Ureter (tissue), 1 donor: ENCODE measurements around the gene MAP7. TPM values are rescaled to one million over a fixed set of nuclear protein-coding genes. Genes with fewer than 3 reads are reported as not detected.
"Not testable (repeated sequence)": the region's sequence is repeated elsewhere in the genome, so short reads cannot be mapped to it uniquely, and the experiment has no call there.

Source experiments
- DNase-seq: peaks from one replicate; pipeline ENCODE4 v3.0.0-alpha.2; 2020; ENCODE audit warnings: low spot score
- total RNA-seq: library from RNA; stranded (reverse); gene quantifications from one replicate; pipeline ENCODE4 v1.2.4, GENCODE V29; 2023
- donor health status: DM: yes; HTN: yes; CAD: no.

Gene MAP7
- total RNA-seq, 1 donor from 2014 or later, result 37.0 TPM

DNA sequence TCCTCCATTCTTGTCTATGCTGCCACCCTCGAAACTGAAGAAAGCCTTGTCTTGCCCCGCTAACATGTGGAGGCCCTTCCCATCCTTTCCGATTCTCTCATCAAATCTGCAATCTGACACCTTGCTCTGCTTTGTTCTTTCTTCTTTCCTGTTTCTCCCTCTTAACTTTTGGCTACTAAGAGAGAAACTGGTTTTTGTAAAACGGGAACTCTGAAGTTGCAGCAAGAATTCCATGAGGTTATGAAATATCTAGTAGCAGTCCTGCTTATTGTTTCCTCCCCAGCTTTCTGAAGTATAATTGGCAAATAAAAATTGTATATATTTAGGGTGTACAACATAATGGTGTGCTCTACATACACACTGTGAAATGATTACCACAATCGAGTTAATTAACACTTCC, 80.2 kb downstream of the MAP7 start:
- DNase-seq, result no peak

DNA sequence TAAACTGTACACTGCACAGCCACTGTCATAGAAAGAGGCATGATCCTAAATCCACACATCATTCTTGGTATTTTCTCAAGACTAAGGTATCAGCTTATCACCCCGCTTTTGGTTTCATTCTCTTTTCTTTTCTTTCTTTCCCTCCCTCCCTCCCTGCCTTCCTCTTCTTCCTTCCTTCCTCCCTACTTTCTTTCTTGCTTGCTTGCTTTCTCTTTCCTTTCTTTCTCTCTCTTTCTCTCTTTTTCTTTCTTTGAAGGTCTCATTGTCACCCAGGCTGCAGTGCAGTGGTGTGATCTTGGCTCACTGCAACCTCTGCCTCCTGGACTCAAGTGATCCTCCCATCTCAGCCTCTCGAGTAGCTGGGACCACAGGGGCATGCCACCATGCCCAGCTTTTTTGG, 81.1 kb downstream of the MAP7 start:
- DNase-seq, result no peak

DNA sequence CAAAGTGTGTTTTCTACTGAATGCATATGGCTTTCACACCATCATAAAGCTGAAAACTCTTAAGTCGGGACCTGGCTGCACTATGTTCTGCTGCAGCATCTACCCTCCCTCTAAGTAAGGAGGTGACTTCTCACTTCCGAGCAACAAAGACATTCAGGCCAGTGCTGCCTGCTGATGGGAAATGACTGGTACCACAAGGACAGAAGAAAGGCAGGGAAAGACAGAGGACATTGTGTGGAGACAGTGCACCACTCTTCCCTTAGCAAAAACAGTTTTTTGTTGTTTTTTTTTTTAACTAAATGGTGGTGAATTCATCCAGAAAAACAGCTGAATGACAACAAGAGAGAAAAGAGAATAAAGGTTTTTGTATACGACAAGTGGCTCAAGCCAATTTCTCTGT, 81.5 kb downstream of the MAP7 start:
- DNase-seq, result no peak

DNA sequence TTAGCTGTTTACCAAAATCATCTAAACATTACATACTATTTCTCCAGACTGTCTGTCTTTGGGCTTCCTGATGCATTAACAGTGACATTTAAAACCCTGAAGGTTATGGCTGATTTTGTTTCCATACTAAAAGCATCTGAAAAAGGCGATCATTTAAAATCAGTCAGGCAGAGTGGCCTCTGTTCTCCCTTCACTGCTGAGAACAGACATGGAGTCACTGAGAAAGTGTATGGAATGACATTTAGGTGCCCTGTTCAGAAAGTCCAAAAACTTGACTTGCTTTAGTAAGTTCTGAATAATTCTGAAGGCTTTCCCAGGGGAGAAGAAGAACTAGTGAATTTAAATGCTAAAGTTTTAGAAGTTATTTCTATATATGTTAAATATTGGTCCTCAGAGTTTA, 83.0 kb downstream of the MAP7 start:
- no peak for DNase-seq

DNA sequence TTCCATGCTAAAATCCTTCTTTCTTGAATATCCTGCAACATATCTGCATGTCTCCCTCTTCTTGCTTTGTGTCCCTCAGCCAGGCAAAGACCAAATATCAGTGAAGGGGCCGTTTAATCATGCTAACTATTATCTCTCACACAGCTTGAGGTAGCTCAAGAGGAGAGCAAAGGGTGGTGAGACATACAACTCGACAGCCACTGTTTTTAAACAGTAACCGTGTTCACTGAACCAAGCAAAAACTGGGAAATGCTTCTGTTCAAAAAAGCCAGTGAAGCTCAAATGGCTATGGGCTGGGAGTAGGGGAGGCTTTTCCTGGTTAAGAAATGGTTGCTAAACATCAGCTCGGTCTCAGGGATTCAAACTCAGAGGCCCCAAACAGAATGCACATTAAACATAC, 83.4 kb downstream of the MAP7 start:
- no peak for DNase-seq

DNA sequence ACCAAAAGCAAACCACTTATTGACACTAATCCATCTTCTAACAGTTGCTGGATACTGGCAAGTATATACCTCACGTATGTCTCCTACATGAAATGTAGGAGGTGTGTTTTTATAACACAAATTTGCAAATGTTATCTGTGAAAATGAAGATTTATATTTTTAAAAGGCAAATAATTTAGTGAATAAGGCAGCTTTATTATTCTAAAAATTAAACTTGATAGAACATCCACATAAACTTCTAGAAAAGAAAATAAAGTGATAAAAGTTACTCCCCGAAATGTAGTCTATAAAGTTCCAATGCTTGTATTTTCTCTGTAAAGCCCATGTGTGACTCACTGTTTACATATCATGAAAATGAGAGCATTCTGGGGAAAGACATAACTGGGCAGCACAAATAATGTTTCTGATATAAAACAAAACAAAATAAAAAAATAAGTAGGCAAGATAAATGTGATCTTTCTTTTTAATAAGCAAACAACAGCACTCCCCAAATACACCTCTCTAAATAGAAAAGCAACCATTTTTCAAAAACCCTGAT, 84.4 kb downstream of the MAP7 start:
- DNase-seq, result no peak

DNA sequence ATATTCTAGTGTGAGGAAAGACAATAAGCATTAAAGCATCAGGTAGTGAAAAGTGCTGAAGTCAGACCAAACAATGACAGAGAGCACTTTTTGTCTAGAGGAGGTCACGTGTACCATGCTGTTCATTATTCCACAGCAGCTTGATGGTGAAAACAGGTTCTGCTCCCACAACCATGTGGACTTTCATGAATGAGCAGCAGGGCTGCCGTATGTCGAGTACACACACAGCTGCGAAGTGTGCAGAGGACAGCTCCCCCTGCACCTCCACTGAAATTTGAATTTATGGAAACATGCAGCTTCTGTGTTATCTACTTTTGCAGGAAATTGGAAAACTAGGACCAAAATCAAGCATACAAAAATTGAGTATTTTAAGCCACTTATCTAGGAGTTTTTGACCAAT, 85.3 kb downstream of the MAP7 start:
- no peak for DNase-seq

DNA sequence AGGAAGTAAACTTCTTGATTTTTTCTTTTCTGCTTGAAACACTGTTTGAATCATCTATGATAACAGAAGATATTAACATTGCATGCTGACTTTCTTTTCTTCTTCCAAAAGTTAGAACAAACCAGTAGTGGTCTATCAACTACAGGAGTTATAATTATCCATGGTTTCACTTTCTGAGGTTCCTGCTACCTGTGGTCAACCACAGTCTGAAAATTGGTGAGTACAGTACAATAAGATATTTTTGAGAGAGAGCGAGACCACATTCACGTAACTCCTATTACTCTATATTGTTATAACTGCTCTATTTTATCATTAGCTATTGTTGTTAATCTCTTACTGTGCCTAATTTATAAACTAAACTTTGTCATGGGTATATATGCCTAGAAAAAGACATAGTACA, 86.1 kb downstream of the MAP7 start:
- DNase-seq, result no peak

DNA sequence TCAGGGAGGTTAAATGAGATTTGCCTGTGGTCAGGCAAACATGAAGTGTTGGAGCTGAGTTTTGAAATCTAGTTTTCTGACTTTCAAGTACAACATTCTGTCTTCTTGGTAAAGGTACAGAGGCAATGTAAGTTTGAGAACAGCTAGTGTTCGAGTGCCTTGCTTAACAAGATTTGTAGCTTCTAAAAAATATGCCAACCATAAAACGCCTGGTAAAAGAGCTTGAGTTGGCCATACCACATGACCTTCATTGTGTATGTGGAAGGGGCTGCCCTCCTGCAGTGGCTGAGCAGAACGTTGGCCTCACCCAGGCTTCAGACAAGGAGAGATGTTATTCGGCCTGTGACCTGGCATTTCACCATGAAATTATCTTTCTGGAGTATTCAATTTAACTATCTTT, 86.5 kb downstream of the MAP7 start:
- no peak for DNase-seq

DNA sequence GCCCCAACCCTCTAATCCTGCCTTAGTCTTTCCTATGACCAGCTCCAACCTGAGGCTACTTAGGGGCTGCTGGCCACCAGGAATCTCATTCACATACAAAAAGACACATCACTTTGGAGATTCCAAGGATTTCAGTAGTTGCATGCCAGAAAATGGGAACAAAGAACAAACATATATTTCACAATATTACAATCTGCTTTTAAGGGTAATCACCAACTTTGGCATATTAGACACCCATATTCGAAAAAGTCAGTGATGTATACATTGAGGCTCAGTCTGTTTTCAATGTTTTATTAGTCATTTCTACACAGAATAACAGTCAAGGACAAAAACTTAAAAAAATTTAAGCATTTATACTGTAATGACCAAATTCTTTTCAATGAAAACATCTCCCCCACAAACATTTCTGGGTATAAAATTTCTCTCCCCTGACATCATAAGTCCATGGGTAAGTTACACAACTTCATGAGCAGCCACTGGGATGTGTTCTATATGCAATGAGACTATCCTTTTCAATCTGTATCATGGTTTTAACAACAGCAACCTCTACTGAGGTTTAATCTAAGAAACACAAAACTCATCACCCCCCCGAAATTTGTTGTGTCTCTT, 103.5 kb downstream of the MAP7 start:
- DNase-seq, result no peak

DNA sequence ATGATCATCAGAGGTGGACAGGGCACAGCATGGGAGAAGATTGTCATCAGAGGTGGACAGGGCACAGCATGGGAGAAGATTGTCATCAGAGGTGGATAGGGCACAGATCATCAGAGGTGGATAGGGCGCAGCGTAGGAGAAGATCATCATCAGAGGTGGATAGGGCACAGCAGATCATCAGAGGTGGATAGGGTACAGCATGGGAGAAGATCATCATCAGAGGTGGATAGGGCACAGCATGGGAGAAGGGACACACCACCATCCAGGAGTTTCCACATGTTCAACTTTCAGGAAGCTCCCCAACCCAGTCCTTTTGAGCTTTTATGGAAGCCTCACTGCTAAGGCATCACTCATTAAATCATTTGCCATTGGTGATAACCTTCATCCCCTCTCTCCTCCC, 104.1 kb downstream of the MAP7 start:
- no peak for DNase-seq

DNA sequence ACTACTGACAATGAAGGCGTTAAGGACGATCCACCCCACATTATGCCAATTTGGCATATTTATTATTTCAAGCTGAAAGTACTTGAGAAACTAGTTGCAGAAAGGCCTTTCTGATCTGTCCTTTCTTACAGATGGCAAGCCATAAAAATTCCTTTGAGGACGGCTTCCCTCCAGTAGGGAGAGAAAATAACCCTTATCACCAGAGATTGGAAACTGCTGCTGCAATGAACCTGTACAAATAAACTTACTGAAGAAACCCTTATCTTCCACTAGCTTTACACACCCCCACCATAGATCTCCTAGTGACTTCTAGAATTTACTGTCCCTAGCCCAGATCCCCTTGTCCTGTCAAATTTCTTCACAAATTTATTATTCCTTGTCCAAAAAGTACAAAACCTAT, 105.2 kb downstream of the MAP7 start:
- DNase-seq, result no peak

DNA sequence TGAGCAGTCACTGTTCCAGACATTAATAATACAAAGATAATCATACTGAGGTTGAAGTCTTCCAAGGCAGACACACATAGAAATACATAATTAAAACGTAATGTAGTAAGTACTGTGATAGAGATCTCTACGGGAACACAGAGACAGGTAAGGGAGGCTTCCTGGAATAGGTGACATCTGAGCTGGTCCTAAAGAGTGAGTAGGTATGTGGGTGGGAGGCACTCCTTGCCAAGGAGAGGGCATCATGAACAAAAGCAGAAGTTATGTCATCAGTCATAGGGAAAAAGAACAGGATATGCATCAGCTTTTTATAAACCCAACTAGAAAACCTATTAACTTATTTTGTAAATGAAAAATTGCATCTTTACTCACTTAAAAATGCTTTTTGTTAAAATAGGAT, 110.0 kb downstream of the MAP7 start:
- no peak for DNase-seq

DNA sequence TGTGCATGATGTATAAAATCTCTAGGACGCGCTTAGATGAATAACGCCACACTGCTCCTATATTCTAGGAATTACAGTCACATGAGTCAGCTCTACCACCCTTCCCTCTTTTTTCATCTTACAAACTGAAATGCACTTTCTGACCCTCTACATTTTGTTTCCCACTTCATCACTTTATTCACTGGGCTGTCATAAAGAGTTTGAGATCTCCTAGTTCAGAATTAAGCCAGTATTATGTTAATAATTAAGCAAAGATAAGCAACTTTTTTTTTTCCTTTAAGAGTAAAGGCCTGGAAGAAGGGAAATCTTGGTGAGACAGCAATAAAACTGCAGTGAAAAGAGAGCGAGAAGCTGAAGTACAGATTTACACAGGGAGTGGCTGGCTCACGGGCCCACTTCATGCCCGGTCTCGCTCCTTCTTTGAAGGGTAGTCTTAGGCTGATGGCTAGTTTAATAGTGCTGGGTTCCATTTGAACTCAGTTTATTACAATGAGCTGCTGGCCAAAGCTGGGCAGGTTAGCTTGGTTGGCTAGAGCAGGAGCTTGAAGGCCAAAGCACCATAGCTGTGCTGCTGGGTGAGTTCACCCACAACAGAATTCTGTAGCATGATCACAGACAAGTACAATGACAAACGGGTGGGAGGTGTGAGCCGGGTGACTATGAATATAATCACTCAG, 110.6 kb downstream of the MAP7 start:
- no peak for DNase-seq

DNA sequence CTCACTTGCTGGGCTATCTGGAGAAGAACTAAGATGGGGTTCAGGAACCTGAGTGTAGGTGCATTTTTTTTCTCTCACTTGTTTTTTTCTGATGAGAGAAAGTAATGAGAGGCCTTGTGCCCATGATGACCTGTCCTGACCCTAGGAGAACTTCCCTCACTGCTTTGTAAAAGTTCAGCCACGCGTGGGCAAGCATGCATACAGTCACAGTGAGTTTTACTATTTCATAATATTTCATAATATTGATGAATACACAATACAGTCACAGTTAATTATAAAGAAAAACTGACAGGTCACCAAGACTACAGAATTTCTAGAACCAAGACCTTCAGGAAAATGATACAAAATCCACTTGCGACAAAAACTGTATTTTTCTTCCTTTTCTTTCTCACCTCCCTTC, 111.8 kb downstream of the MAP7 start:
- no peak for DNase-seq

DNA sequence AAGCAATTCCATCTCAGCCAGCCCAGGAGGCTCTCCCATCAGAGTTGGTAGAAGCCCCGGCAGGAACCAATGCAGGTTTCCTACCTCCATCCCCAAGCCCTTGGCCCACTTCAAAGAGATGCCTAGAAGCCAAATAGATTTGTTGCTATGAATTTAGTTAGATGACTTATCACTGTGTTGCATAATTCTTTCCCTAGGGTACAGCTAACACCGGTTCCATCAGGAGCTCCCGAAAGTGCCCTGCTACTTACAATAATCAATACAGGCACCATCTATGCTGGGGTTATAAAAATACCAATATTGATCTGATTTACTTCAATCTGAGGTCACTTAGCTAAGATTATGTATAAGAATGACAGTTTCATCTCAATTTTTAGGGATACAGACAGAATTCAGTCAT, 113.0 kb downstream of the MAP7 start:
- DNase-seq, result no peak

DNA sequence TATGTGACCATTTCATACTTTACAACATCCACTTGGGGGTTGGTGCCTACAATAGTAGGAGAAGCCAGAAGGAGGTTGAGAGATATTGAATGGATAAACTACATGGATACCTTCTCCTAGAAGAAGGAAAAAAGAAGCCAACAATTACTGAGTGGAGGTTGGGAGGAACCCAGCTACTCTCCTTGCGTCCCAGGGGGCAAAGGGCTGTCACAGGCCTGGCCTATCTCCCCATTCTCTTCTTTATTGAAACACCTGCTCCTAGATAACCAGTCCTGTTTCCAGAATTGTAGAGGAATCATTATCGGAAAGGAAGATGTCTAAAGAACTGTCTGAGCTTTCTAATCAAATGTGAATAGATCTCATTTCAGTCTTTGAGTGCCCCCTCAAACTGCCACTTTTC, 115.1 kb downstream of the MAP7 start:
- DNase-seq, result no peak

DNA sequence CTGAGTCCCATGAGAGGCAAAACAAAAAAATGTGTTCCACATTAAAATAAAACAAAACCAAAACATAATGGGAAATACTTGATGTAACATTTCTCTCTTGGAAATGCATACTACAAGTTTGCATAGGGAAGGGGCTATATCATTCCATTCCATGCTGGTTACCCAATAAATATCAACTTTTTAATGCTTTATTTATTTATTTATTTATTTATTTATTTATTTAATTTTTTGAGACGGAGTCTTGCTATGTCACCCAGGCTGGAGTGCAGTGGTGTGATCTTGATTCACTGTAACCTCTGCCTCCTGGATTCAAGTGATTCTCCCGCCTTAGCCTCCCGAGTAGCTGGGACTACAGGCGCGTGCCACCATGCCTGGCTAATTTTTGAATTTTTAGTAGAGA, 118.9 kb downstream of the MAP7 start:
- not testable (repeated sequence) for DNase-seq

DNA sequence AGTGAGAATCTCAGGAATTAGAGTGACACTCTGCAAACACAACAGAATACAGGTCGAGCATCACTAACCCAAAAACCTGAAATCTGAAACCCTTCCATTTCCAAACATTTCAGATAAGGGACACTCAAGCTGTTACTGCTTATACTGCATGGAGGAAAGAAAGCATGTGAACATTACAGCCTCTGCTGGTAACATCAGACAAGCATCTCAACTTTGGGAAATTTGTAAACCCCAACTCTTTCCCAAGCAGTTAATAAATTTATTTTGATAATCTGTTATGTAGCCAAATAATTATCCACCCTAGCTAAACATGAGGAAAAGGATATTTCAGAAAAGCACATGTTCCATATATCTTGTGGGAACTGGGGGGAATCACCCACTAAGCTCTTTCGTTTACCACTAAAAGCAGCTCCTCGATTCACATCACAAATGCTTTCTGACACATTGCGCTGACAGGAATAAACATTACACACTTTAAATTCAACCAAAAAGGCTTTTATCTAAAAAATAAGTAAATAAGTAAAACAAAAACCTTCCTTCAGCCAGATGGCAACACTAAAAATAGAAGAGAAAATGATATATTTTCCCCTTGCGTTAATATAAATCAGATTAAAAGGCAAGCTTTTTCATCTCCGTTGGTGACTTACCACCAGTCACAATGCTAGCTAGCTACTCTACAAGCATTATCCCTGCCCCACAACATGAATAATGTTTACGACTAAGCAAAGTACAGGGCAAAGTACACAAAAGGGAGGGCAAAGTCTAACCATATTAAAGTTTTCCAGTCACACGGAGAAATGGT, 120.8 kb downstream of the MAP7 start:
- DNase-seq, result no peak

DNA sequence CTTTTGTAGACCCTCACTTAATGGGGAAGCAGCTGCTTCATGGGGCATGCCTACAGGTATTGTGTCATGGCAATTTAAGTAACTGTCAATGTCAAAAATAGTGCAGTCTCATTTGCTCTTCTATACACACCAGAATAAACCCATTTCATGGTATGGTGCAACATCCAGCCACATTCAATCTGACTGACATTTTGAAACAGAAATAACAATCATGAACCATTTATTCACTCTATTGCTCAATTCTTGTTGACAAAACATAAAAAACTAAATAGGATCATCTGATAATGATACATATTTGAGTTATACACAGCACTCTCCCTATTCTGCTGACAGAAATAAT, 122.9 kb downstream of the MAP7 start:
- no peak for DNase-seq

DNA sequence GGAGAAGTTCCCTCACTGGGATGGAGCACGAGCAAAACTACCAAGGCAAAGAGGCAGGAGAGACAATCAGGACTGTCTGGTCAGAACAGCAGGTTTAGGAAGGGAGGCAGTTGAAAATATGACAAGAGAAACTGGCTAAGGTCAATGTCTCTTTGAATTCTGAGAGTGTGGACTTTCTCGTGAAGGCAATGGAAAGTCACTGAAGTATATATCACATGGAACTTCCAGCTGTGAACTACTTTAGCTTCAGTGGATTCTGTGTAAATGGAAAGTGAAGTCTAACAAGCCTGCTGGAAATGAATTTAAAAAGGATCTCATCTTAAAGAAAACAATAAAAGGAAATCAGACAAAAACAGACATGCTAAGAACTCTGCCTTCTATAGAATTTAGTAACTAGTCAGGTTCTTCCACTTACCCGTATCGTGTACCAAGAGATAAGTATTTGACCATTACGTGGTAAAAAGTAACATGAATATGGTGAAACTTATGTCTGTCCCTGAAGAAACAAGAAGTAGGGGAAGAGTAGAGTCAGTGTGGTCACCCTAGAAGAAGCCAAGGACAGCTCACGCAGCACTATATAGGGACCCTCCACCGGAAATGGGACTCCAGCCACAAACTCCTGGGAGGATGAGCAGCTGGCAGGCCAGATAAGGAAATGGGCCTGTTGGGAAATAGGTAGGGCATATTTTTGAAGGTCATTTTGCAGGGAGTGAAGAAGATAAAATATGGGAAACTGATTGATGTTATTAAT, 123.4 kb downstream of the MAP7 start:
- DNase-seq, result no peak

DNA sequence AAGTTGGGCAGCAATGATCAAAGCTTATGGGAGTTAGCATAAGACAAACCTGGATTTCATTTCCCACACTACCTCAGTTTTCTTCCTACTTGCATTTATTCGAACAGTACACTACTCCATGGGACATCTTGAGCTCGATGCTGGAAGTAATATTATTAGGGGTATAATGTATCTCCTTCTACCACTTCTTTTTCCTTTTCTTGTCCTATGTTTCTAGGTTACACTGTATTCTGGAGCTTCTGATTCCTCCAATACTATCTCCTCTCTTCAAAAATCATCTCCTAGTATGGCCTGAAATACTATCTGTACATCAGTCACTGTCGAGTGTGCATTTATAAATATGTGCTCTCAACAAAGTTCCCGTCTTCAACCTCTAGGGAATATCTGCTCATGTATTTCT, 124.4 kb downstream of the MAP7 start:
- DNase-seq, result no peak
